Measurements from ENCODE around the gene HUWE1.

Gene HUWE1

GRCh38 chrX:53606456-53606855 lies 80.1 kb downstream of the HUWE1 start:
- no peak for TF ChIP-seq GATA1 (IDR thresholded peaks at IDR 0.05; ENCODE audit: low read depth, low read length)
- TF ChIP-seq POLR2A (IDR thresholded peaks at IDR 0.05; ENCODE audit: low read length) = no peak
- no peak for DNase-seq

- TF ChIP-seq GATA1 (IDR thresholded peaks at IDR 0.05; ENCODE audit: low read depth, low read length) = no peak
- no peak for TF ChIP-seq POLR2A (IDR thresholded peaks at IDR 0.05; ENCODE audit: low read length)
- no peak for DNase-seq
Measured at GRCh38 chrX:53605004-53605403, 81.5 kb downstream of the HUWE1 start.

DNA sequence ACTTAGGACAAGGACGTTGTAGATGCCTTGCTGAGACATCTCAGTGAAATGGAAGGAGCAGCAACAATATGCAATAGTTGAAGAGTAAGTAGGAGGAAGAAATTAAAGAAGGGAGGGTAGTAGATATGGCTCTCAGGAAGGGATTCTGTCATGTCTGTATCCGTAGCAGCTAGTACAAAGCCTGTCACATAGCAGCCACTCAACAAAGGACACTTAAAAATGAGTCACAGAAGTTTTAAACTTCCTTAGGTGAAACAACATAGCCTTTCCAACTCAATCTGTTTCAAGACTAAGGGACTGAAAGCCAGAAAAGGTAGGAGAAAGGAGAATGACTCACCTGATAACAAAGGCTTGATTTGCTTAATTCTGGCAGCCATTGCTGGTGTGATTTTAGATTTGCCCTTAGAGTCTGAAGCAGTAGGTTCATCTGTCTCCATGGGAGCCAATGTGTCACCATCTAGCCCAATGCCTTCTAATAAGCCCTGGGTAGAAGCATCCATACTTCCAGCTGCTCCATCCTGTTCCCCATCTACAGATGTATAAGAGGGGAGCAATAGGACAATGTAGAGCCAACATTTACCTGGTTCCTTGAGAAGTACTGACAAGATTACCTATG lies 86.6 kb downstream of the HUWE1 start:
- DNase-seq = no peak
- TF ChIP-seq POLR2A (IDR thresholded peaks at IDR 0.05; ENCODE audit: low read length) (no peak), GATA1 (IDR thresholded peaks at IDR 0.05; ENCODE audit: low read depth, low read length) (no peak)

GRCh38 chrX:53598169-53598568 lies 88.3 kb downstream of the HUWE1 start:
- TF ChIP-seq POLR2A (IDR thresholded peaks at IDR 0.05; ENCODE audit: low read length) (no peak), GATA1 (IDR thresholded peaks at IDR 0.05; ENCODE audit: low read depth, low read length) (no peak)
- no peak for DNase-seq

DNA sequence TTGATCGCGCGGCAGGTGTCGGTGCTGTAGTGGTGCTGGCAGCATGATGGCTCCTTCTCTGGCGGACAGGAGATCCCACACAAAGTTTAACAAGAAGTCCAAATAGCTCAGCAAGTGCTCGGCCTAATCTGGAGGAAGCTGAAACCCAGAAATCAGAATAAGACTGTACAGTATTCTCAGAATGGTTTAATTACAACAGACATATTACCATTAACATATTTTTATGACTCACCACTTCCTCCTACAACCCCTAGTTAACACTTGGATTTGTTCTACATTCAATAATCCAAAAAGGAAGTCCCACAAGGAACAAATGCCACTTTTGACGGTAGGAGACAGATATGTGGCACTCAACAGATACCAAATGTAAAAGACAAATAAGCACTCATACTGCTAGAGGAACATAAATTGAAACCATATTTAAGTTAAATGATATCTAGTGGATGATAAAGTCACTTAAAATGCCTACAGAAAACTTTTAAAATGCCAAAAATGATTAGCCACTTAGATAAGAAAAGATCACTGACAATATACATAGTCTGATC lies 91.2 kb downstream of the HUWE1 start:
- no peak for TF ChIP-seq POLR2A (IDR thresholded peaks at IDR 0.05; ENCODE audit: low read length)
- TF ChIP-seq GATA1 (IDR thresholded peaks at IDR 0.05; ENCODE audit: low read depth, low read length) = no peak
- DNase-seq = no peak

GRCh38 chrX:53594354-53594753 lies 92.2 kb downstream of the HUWE1 start:
- DNase-seq = no peak
- no peak for TF ChIP-seq GATA1 (IDR thresholded peaks at IDR 0.05; ENCODE audit: low read depth, low read length)
- no peak for TF ChIP-seq POLR2A (IDR thresholded peaks at IDR 0.05; ENCODE audit: low read length)

DNA sequence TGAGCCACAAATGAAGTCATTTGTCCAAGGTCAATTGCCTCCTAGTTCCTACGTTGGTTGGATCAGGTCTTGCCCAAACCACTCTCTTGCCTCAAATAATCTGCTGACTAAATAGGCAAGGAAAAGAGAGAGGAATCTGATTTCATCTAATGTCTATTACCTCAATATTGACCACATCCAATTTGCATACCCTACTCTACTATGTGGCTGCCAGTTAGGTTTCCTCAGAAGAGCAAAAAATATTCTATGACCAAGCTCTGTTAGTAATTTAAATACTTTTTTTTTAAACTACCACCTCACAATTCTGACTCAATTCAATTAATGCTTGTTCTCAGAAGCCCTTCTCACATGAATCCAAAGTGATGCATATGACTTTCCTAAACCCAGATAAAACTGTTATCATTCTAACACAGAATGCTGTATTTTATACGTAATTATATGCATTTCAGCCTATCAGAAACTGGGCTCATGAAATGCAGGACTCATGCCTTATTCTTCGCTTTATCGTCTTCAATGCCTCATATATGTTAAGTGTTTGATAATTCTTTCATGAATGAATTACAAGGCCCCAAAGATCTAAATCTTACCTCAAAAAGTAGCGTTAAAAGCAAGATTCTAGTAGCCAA lies 98.6 kb downstream of the HUWE1 start:
- no peak for TF ChIP-seq POLR2A (IDR thresholded peaks at IDR 0.05; ENCODE audit: low read length)
- TF ChIP-seq GATA1 (IDR thresholded peaks at IDR 0.05; ENCODE audit: low read depth, low read length) = no peak
- DNase-seq = peak; percentile 55 to 73

DNA sequence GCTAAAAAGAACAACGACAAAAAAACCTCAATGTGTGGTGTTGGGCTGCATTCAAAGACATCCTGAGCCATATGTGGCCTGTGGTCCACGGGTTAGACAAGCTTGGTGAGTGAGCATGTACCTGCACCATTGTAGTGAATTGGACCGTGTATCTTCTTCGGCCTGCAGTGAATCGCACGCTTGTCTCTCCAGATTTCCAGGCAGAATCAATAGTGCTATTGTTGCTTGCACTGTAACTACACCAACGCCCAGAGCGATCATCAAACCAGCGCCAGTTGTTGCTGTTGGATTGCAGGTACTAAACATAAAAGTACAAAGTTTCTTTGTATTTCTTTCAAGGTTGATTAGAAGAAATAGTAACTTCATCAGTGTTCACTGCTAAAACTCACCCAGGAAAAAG lies 101.6 kb downstream of the HUWE1 start:
- DNase-seq = no peak
- TF ChIP-seq POLR2A (IDR thresholded peaks at IDR 0.05; ENCODE audit: low read length) (no peak), GATA1 (IDR thresholded peaks at IDR 0.05; ENCODE audit: low read depth, low read length) (no peak)

DNA sequence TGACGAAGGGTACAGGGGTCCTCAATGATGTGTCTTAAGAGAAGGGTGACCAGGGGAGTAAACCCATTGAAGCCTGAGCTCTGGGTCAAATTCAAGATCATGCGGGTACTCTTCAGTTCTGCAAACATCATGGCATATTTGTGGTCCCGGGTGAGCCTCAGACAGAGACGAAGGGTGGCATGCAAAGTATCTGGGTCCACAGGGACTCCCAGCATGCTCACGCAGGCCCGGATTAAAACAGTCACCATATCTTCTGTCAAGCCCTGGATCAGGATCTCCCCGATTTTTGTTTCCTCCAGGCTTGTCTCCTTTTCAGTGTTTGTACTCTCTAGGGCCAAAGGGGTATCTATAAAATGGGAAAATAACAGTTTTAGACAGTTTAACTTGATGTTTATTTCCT lies 102.9 kb downstream of the HUWE1 start:
- TF ChIP-seq POLR2A (IDR thresholded peaks at IDR 0.05; ENCODE audit: low read length) (no peak), GATA1 (IDR thresholded peaks at IDR 0.05; ENCODE audit: low read depth, low read length) (no peak)
- DNase-seq = no peak

DNA sequence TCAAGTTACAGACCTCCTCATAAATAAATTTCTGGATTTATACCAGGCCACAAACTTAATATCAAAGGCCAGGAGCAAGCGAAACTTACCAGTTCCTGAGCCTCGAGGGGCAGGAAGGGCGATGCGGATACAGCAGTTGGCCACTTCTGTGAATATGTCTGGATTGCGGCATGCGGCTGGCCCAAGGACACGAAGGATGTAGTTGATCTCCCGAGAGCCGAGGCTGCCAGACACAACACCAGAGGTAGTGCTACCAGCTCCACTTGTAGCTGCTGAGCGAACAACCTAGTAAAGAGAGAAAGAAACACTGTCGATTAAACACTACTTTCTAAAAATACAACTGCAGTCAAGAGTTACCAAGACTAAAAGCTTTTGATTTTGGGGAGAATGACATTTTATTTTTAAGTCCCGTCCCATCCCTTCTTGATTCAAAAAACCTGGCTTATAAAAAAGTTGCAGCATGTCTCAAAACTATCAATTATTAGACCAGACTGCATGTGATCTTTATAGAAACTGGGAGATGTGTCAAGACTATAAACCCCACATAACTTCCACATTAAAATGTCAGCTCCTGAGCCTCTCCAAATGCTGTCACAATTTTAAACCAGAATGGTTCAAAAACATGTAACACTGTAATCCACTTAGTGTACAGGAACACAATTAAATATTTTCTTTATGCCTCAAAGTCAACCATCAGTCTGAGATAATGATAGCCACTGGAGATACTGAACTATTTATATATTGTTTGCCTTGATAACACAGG lies 105.6 kb downstream of the HUWE1 start:
- TF ChIP-seq GATA1 (IDR thresholded peaks at IDR 0.05; ENCODE audit: low read depth, low read length) (no peak), POLR2A (IDR thresholded peaks at IDR 0.05; ENCODE audit: low read length) (no peak)
- no peak for DNase-seq

GRCh38 chrX:53571494-53571893 lies 115.0 kb downstream of the HUWE1 start:
- no peak for DNase-seq
- TF ChIP-seq POLR2A (IDR thresholded peaks at IDR 0.05; ENCODE audit: low read length) (no peak), GATA1 (IDR thresholded peaks at IDR 0.05; ENCODE audit: low read depth, low read length) (no peak)

GRCh38 chrX:53563324-53563723 lies 123.2 kb downstream of the HUWE1 start:
- TF ChIP-seq GATA1 (IDR thresholded peaks at IDR 0.05; ENCODE audit: low read depth, low read length) (no peak), POLR2A (IDR thresholded peaks at IDR 0.05; ENCODE audit: low read length) (no peak)
- no peak for DNase-seq

GRCh38 chrX:53561912-53562311 lies 124.6 kb downstream of the HUWE1 start:
- no peak for DNase-seq
- no peak for TF ChIP-seq POLR2A (IDR thresholded peaks at IDR 0.05; ENCODE audit: low read length)
- TF ChIP-seq GATA1 (IDR thresholded peaks at IDR 0.05; ENCODE audit: low read depth, low read length) = no peak

- TF ChIP-seq GATA1 (IDR thresholded peaks at IDR 0.05; ENCODE audit: low read depth, low read length) (no peak), POLR2A (IDR thresholded peaks at IDR 0.05; ENCODE audit: low read length) (no peak)
- DNase-seq = no peak
Measured at GRCh38 chrX:53558646-53559045, 127.9 kb downstream of the HUWE1 start.
